GM18508 (cell line): ENCODE data around the gene PANK4.

Source experiments
- ATAC-seq: cut with Tn5 transposase; IDR thresholded peaks from one replicate; pipeline ENCODE4 v1.9.1; 2021; ENCODE audit warnings: moderate number of reproducible peaks; ENCODE audit not compliant: insufficient read depth, unreplicated experiment

PANK4 gene

DNA sequence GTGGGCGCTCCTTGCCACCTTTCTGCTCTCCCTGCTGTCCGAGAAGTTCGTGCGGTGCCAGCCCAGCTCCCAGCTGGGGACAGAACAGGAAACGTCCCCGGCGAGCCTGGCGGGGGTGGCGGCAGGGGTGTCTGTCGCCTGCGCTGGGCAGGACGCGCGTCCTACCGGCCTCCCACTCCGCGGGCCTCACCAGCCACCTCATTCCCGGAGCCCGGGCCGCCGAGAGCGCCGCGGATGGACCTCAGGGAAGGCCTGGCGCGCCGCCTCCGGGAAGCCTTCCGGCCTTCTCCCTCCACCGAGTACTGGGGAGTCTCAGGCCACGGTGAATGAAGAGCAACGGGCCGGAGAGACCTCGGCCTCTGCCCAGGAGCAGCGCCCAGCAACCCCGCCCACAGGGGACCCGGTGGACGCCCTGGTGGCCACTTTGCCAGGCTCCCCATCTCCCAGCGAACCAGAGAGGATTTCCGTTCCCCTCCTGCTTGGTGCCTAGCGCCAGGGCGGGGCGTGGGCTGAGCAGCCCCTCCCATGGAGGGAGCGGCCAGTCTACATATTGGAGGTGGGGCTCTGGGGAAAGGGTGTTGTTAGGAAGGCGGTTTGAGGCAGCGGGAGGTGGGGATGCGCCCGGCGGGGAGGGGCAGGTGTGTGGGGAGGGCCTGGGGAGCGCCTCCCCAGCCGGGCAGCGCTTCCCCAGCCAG is 20.3 kb upstream of the PANK4 start:
- ATAC-seq, result no peak

- ATAC-seq, result no peak
These were observed 19.5 kb upstream of the PANK4 start for GRCh38 chr1:2545754-2546514.

GRCh38 chr1:2544875-2545640 is 18.7 kb upstream of the PANK4 start:
- no peak for ATAC-seq

GRCh38 chr1:2544093-2544874 is 17.9 kb upstream of the PANK4 start:
- no peak for ATAC-seq

GRCh38 chr1:2543543-2544092 is 17.2 kb upstream of the PANK4 start:
- no peak for ATAC-seq

GRCh38 chr1:2542246-2542915 is 16.0 kb upstream of the PANK4 start:
- ATAC-seq, result no peak

DNA sequence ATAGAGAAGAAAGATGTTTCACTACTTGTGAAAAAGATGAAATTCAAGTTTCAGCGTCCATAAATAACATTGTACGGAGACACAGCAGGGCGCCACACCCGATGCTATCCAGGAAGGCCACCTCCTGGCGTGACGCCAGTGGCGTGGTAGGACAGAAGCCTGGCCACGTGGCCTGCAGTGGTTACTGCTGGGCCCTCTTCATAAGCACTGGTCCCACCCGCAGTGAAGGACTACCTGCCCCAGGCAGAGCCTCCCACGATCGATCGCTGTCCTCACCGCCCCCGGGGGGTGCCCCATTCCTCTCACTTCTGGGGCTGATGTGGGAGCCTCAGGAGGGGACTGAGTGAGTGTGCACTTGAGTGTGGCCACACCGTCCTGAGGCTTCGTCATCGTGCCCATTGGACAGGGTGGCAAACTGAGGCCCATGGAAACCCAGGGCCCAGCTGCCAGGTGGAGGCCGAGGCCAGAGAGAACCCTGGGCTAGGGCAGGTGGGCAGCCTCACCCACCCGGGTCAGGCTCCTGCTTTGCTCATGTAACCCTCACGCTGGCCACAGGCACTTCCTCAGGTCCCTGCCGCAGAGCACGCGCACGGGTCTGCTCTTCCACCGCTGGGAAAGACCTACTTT is 15.3 kb upstream of the PANK4 start:
- ATAC-seq, result no peak

DNA sequence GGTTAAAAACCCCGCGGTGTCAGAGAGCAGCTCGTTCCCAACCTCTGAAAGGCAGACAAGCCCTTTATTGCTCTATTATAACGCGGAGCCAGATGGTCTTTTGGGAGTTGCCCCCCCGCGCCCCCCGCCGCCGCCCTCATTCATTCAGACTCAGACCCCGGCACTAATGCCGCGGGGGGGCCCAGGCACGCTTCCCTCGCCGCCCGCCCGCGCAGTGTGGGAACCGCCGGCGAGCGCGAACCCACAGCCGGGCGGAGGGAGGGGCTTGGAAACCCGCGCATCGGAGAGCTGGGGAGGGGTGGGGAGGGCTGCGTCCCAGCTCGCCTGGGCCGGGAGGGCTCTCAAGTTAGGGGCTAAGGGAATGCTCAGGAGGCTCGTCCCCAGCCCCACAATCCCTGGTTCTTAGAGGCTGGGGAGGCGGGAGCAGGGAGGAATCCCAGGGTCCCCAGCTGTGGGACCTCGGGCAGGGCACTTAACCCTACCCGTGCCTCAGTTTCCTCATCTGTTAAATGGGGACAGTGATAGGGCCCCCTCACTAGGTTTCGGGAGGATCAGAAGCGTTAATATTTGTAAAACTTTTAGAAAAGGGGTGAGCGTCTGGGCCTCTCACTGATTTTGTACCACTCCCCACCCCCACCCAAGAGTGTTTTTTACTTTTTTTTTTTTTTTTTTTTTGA is 14.6 kb upstream of the PANK4 start:
- ATAC-seq, result no peak

DNA sequence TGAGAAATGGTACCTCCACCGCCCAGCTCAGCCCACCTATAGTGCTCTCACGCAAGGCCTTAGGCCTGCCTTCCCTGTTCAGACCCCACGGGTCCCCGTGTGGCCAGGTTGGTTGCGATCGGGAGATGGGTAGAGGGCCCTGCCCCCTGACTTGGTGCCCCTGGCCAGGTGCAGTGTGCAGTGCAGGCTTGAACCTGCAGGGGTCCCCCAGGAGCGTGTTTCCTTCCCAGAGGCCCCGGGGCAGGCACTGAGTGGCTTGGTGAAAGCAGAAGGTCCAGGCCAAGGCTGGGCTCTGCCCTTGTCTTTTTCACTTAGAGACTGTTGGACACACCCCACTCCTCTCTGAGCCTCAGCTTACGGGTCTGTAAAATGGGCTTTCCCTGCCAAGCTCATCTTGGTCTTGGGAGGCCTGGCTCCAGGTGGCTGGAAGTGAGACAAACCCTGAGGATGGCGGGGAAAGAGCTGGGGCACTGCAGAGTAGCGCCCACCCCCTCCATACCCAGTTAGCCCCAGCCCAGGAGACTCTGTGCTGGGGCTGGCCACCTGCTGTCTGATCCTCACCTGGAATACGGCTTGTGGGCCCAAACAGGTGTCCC is 13.0 kb upstream of the PANK4 start:
- no peak for ATAC-seq

DNA sequence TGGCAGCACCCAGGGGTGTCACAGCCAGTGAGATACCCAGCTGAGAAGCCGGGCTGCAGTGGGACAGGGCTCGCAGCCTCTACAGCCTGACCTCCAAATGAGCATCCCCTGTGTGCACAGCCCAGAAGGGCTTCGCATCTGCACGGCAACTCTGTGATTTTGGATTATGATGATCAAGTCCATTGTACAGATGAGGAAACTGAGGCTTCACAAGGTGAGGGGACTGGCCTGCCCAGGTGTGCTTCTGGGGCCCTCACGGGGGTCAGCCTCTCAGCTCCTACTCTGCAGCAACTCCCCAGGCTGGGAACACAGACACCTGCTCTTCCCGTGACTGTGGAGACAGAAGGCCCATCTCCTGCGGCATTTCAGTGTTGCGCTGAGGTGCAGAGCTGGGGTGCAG is 12.5 kb upstream of the PANK4 start:
- no peak for ATAC-seq

- no peak for ATAC-seq
These were observed 12.0 kb upstream of the PANK4 start for GRCh38 chr1:2538376-2538775.

DNA sequence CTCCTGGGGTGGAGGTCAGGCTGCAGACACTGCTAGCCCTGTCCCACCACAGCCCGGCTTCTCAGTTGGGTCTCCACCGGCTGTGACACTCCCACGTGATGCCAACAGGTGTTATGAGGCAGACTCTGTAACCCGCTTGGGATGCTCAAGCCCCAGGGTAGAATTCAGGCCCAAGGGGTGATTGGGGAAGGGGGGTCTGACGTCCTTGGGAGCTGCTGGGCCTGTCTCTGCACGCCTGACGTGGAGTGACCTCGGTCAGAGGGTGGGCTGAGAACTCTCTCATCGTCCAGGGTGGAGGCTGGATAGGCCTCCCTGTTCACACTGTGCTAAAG is 11.4 kb upstream of the PANK4 start:
- ATAC-seq, result no peak

DNA sequence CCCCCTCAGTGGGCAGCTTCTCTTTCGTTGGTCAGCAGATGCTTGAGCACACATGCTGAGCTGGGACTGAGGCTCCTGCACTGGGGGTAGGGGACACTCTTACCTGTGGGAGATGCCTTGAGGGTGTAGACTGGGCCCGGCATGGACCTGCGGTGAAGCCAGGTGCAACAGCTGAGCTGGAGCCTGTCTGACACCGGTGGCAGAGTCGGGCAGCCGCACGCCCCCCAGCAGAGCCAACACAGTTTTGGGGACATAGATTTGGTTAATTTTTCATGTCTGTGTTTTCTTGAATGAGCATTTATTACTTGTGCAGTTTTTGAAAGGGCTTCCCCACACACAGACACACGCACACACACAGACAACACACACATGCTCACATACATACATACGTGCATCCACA is 9.6 kb upstream of the PANK4 start:
- ATAC-seq, result no peak

DNA sequence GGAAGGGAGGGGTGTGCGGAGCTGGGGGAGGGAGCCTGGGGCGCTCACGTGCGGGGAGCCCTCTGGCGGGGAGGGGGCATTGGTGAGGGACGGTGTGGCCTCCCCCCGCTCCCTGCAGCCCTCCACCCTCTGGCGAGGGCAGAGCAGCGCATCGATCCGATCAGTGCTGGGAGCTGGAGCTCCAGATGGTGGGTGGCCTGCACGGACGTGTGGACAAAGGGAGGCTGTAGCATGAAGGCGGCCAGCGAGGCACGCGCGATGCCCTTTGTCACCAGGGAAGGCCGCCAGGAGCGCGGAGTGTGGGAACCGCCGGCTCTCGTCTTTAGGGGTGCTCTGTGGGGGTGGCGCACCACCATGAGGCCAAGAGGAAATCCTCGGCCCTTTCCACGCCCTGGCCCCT is 9.1 kb upstream of the PANK4 start:
- ATAC-seq, result no peak

- no peak for ATAC-seq
These were observed 8.5 kb upstream of the PANK4 start for GRCh38 chr1:2534687-2535441.

GRCh38 chr1:2534315-2534686 is 7.9 kb upstream of the PANK4 start:
- no peak for ATAC-seq

DNA sequence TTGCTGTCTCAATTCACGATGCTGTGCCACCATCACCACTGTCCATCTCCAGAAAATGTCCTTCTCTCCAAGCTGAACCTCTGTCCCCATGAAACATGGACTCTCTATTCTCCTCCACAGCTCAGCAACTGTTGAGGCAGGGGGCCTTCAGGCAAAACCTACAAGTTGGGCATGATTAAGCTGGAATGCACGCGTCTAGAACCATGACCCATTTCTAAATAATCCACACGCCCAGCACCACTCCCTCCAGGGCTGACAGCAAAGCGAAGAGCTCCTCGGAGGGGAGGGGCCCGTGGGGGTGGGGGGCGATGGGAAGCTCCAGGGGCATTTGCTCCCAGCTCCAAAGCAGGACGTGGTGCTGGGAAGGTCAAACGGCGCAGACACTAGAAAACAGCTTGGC is 7.0 kb upstream of the PANK4 start:
- no peak for ATAC-seq
